Epithelial cell of proximal tubule (primary cell): ENCODE data around the gene HACL1. TPM values are rescaled to one million over a fixed set of nuclear protein-coding genes. Genes with fewer than 3 reads are reported as not detected.
"Not testable (repeated sequence)": the region's sequence is repeated elsewhere in the genome, so short reads cannot be mapped to it uniquely, and the experiment has no call there.

Experiments used
- DNase-seq: peaks from one replicate; pipeline ENCODE4 v3.0.0-alpha.2; 2011; ENCODE audit warnings: low read depth
- H3K4me3 ChIP-seq: 2 replicates; pipeline ENCODE4 v1.5.1; 2011; ENCODE audit warnings: low read depth, mild to moderate bottlenecking, low read length
- total RNA-seq: library from RNA; depleted of rRNA; stranded (reverse); fragments of >200 nt; gene quantifications from 2 replicates; pipeline ENCODE4 v1.2.3, GENCODE V29; 2015
- TF ChIP-seq, protein P1 (sequence below): conservative IDR thresholded peaks from 2 replicates; pipeline ENCODE4 v1.5.1; 2012; ENCODE audit warnings: low read depth, mild to moderate bottlenecking, low read length

Gene HACL1
- total RNA-seq, 1 donor from 2014 or later, result 17.9 TPM

DNA sequence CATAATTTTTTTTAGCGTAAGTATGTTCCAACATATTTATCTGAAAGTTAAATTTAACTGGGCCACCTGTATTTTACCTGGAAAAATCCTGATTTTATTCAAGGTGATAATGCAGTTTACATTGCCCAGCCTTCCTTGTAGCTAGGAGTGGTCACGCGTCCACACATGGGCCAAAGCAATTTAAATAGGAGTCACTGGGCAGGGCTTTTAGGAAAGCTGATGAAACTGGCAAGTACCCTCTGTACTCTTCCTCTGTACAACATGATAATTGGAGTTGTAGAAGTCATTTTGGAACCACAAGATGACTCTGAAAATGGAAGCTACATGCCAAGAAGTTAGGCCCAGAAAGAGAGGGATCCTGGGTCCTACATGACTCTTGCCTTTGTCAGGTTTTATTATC, 9.6 kb upstream of the HACL1 start:
- no peak overlapping the region for H3K4me3 ChIP-seq
- TF ChIP-seq, protein P1, sequence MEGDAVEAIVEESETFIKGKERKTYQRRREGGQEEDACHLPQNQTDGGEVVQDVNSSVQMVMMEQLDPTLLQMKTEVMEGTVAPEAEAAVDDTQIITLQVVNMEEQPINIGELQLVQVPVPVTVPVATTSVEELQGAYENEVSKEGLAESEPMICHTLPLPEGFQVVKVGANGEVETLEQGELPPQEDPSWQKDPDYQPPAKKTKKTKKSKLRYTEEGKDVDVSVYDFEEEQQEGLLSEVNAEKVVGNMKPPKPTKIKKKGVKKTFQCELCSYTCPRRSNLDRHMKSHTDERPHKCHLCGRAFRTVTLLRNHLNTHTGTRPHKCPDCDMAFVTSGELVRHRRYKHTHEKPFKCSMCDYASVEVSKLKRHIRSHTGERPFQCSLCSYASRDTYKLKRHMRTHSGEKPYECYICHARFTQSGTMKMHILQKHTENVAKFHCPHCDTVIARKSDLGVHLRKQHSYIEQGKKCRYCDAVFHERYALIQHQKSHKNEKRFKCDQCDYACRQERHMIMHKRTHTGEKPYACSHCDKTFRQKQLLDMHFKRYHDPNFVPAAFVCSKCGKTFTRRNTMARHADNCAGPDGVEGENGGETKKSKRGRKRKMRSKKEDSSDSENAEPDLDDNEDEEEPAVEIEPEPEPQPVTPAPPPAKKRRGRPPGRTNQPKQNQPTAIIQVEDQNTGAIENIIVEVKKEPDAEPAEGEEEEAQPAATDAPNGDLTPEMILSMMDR, result no peak
- no peak for DNase-seq

DNA sequence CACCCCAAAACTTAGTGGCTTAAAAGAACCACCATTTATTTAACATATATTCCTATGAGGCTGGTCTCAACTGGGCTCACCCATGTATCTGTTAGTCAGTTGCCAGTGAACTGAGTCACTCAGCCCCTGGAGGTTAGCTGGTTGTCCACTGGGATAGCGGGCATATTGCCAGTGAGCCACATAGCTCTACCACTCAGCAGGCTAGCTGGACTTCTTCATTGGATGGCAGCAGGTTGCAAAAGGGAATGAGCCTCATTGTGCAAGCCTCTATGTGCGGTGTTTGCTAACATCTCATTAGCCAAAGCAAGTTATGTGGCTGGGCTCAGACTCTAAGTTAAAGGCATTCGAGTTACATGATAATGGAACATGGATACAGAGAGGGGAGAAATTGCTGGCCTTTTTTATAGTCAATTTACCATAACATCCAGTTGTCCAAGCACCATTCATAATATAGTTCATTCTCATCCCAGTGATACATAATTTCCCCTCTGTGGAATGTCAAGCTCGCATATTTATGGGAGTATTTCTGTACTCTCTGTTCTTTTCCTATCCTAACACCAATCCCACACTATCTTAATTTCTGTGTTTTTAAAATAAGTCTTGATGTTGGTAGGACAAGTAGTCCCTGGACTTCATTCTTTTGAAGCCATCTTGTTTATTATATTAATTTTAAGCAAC, 8.9 kb upstream of the HACL1 start:
- peak; percentile 88 for DNase-seq
- TF ChIP-seq, protein P1, result no peak
- no peak overlapping the region for H3K4me3 ChIP-seq

DNA sequence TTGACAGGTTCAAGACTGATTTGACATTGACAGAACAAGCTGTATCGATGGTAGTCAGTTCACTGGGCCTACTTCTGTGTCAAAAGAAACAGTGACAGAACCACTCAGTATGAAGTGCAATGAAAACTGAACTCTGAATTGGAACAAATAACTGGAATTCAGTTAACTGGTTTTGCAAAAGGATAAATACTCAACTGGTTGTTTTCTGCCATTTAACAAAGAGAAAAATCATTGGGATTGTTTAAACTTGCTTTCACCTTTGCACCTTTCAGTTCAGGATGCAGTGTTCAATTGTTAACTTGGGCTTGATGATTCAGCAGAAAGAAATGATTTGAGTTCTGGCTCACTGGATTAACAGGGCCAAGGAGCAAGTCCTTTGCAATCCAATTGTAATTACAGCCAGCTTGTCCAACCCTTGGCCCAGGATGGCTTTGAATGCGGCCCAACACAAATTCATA, 5.1 kb upstream of the HACL1 start:
- TF ChIP-seq, protein P1, result no peak
- peak; percentile 75 for DNase-seq
- no peak overlapping the region for H3K4me3 ChIP-seq

DNA sequence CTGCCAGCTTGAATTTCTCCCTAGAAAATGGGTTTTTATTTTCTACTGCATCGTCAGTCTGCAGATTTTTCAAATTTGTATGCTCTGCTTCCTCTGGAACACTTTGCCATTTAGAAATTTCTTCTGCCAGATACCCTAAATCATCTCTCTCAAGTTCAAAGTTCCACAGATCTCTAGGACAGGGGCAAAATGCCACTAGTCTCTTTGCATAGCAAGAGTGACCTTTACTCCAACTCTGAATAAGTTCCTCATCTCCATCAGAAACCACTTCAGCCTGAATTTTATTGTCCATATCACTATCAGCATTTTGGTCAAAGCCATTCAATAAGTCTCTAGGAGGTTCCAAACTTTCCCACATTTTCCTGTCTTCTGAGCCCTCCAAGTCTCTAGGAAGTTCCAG, 3.2 kb upstream of the HACL1 start:
- not testable (repeated sequence) for DNase-seq, H3K4me3 ChIP-seq

DNA sequence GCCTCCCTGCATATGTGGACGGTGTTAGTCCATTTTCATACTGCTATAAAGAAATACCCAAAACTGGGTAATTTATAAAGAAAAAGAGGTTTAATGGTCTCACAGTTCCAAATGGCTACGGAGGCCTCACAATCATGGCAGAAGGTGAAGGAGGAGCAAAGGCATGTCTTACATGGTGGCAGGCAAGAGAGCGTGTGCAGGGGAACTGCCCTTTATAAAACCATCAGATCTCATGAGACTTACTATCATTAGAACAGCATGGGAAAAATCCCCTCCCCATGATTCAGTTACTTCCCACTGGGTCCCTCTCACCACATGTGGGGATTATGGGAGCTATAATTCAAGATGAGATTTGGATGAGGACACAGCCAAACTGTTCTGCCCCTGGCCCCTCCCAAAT, 1.4 kb upstream of the HACL1 start:
- DNase-seq, result not testable (repeated sequence)
- peak overlapping the region; percentile 83 for H3K4me3 ChIP-seq

DNA sequence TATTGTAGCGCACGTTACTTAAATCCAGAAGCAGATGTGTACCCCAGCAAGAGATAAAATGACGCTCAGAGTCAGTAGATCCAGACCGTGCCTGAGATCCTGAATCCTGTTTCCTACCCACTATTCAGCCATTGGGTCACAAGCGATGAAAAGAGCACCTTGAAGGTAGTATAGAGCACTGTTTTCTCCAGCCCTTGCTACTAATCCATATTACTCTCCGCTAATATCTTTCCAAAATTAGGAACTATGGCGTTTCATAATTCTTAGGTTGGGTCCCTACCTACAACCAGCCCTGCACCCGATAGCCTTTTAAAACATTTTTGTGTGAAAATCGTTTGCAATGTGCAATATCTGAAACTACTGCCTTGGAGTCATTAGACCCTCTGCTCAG, 772 bp upstream of the HACL1 start:
- peak overlapping the region; percentile 83 for H3K4me3 ChIP-seq
- TF ChIP-seq, protein P1, result no peak

DNA sequence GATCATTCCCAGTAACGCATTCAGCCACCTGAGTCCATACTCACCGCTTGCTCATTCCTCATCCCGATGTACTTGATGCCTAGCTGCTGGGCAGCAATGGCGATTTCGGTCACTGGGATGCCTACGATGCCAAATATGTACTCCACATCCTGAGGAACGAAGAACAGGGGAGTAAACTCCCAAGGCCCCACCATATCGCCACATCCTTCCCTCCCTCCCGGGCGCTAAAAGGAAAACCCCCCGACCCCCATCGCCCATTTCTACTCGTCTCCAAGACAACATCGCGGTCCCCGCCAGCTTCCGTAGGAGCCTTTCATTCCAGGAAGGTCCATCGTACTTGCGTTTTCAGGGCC, 347 bp downstream of the HACL1 start:
- DNase-seq, result no peak
- TF ChIP-seq, protein P1, result no peak
- H3K4me3 ChIP-seq, result peak overlapping the region; percentile 83

More for the DNA sequence above, 772 bp upstream of the HACL1 start:
- DNase-seq, result no peak

DNA sequence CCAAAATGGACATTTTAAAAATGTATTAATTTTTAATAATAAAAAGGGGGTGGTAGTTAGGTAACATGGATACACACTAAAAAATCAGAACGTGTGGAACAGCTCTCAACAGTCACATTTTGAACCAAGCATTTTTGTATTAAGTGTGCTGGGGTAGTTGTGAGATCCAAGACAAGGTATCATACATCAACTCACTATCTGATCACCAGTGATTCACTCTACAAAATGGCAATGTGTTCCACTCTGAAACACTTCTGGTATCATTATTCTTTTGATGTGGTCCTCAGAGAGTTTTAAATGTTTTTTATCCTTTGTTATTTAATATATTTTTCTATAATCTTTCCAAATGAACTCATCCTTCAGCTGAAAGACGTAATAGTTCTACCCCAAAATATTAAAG, 5.4 kb downstream of the HACL1 start:
- H3K4me3 ChIP-seq, result no peak overlapping the region
- TF ChIP-seq, protein P1, result no peak
- no peak for DNase-seq
